GM18909 (cell line): ENCODE data around the gene IQGAP1.
A peak's percentile ranks its signal among the peaks of the same experiment; 100 is the strongest.

Experiments used
- ATAC-seq: cut with Tn5 transposase; IDR thresholded peaks from one replicate; pipeline ENCODE4 v1.9.1; 2021; ENCODE audit warnings: mild to moderate bottlenecking; ENCODE audit not compliant: unreplicated experiment, poor library complexity

The IQGAP1 gene

GRCh38 chr15:90365414-90366055, 22.5 kb upstream of the IQGAP1 start:
- ATAC-seq = no peak

- no peak for ATAC-seq
Measured at GRCh38 chr15:90367576-90367975, 20.5 kb upstream of the IQGAP1 start.

GRCh38 chr15:90375071-90375470, 13.0 kb upstream of the IQGAP1 start:
- no peak for ATAC-seq

- ATAC-seq = no peak
Measured at GRCh38 chr15:90376789-90377188, 11.3 kb upstream of the IQGAP1 start.

- no peak for ATAC-seq
Measured at GRCh38 chr15:90379263-90379662, 8.8 kb upstream of the IQGAP1 start.

GRCh38 chr15:90381515-90381914, 6.5 kb upstream of the IQGAP1 start:
- no peak for ATAC-seq

GRCh38 chr15:90382320-90382719, 5.7 kb upstream of the IQGAP1 start:
- ATAC-seq = no peak

- ATAC-seq = no peak
Measured at GRCh38 chr15:90386221-90386620, 1.8 kb upstream of the IQGAP1 start.

- peak; percentile 56 for ATAC-seq
Measured at GRCh38 chr15:90388462-90389380, 679 bp downstream of the IQGAP1 start.

- no peak for ATAC-seq
Measured at GRCh38 chr15:90389513-90389912, 1.5 kb downstream of the IQGAP1 start.

GRCh38 chr15:90393040-90393439, 5.0 kb downstream of the IQGAP1 start:
- no peak for ATAC-seq

- no peak for ATAC-seq
Measured at GRCh38 chr15:90394074-90394473, 6.0 kb downstream of the IQGAP1 start.

- no peak for ATAC-seq
Measured at GRCh38 chr15:90394748-90395442, 6.9 kb downstream of the IQGAP1 start.

GRCh38 chr15:90396321-90396720, 8.3 kb downstream of the IQGAP1 start:
- no peak for ATAC-seq

GRCh38 chr15:90400005-90400758, 12.1 kb downstream of the IQGAP1 start:
- ATAC-seq = peak; percentile 8

- ATAC-seq = peak; percentile 98
Measured at GRCh38 chr15:90400759-90401314, 12.8 kb downstream of the IQGAP1 start.

GRCh38 chr15:90401495-90401894, 13.5 kb downstream of the IQGAP1 start:
- ATAC-seq = no peak

GRCh38 chr15:90402223-90402622, 14.2 kb downstream of the IQGAP1 start:
- no peak for ATAC-seq

- no peak for ATAC-seq
Measured at GRCh38 chr15:90402767-90403166, 14.7 kb downstream of the IQGAP1 start.

- no peak for ATAC-seq
Measured at GRCh38 chr15:90405055-90405607, 17.1 kb downstream of the IQGAP1 start.
